ENCODE results near the gene CDH4.

Gene CDH4

DNA sequence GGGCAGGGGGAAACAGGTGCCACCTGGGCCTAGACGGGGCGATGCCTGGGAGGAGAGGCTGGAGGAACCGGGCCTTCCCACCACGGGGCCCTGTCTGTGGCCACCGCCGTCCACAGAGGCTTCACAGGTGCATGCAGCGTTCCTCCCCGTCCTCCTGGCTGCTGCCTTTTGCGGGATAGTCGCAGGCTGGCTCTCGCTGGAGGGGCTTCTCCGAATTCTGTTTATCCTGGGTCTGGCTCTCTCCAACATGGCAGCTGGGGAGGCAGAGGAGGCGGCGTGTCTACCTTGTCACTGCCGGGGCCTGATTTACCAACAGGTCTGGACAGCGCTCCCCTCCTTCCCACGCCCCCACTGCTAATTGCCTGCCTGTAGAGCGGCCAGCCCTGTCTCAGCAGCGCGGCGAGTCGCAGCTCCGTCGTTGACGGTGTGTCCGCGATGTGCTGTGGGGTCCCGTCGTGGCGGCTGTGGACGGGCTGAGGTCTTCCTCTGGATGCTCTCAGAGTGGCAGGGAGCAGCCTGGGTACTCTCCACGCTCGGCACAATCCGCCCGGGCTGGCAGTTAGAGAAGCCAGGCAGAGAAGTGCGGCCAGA, 550.8 kb downstream of the CDH4 start:
- H3K4me3 ChIP-seq = peak overlapping the region in 1 of 7 experiments; percentile 12
- H3K27ac ChIP-seq = peak overlapping the region in 2 of 21 experiments; percentile 3 to 65

GRCh38 chr20:61803416-61803914, 551.4 kb downstream of the CDH4 start:
- H3K4me3 ChIP-seq = peak overlapping the region in 1 of 7 experiments; percentile 12
- peak overlapping the region in 3 of 21 experiments; percentile 3 to 44 (median 14) for H3K27ac ChIP-seq

DNA sequence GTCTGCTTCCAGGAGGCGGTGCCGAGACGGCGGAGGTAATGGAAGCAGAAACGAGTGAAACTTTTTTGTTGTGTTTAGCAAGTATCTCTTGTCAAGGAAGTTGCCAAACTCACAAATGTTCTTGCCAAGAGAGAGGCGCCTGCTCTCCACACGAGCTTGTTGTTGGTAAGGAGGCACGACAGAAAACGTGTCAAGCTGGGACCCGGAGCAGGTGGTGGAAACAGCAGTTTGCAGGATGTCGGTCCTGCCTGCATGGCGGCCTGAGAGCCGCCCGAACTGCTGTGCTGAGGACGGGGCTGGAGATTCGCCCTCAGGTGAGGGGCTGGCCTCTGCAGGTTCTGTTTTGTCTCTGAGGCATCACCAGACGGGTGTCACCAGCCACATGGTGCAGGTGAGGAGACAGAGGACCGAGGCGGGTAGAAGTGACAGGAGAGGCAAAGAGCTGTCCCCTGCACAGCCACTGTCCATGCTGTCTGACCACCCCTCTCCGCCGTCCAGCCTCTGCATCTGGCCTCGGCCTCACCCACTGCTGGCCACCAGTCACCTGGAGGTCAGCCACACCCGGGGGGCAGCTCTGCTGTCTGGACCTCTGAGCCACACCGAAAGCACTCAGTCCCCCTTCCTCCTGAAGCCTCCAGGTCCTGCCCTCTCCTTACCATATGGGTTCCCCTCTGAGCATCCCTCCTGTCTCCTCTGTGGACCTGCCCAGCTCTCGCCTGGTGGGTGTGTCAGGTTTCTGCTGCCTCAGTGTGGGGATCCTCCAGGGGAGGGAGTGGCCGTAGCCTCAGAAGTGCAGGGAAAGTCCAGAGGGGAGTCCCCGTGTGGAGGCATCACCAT, 552.1 kb downstream of the CDH4 start:
- H3K4me3 ChIP-seq = peak overlapping the region in 1 of 7 experiments; percentile 12
- H3K27ac ChIP-seq = peak overlapping the region in 2 of 21 experiments; percentile 14 to 44

GRCh38 chr20:61804752-61805295, 552.8 kb downstream of the CDH4 start:
- Histone ChIP-seq H3K4me3 (no peak overlapping the region), H3K27ac (no peak overlapping the region)

- H3K27ac ChIP-seq = no peak overlapping the region
Observed at GRCh38 chr20:61805365-61805764, 553.3 kb downstream of the CDH4 start.

GRCh38 chr20:61805781-61806180, 553.7 kb downstream of the CDH4 start:
- H3K27ac ChIP-seq = no peak overlapping the region
- H3K4me3 ChIP-seq = no peak overlapping the region

More at GRCh38 chr20:61805365-61805764, 553.3 kb downstream of the CDH4 start:
- H3K4me3 ChIP-seq = no peak overlapping the region

DNA sequence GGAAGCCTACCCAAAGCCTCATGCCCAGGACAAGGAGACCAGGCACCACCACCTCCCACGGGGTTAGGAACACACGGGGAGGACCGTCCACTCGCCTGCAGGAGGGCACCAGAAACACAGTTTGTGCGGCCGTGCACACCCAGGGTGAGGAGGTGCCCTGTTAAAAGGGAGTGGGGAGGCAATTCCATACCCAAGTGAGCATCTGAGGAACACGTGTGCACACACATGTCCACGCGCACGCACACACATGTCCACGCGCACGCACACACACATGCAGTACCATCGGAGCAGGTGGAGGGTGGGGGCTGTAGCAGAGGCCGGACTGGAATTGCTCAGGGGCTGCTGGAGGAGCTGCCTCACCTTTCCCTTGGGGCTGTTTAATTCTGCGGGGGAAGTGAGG, 554.3 kb downstream of the CDH4 start:
- H3K27ac ChIP-seq = no peak overlapping the region
- H3K4me3 ChIP-seq = no peak overlapping the region

DNA sequence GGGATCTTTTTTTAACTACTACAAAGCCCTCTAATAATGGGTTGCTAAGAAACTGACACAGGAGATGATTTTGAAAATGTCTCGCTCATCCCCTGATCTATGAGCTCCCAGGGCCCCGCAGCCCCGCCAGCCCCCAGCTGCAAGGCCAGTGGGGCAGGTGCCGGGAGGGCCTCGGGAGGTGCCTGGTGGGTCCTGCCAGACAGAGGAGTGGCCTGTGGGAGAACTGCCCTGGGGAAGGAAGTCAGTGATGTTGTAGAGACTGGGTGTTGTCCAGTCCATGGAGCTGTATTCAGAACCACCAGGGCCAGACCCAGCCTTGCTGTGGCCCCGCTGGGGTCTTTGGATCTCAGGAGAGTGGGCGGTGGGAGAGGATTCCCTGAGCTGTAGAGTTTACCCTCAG, 554.9 kb downstream of the CDH4 start:
- H3K27ac ChIP-seq = no peak overlapping the region
- no peak overlapping the region for H3K4me3 ChIP-seq

GRCh38 chr20:61807471-61808160, 555.6 kb downstream of the CDH4 start:
- no peak overlapping the region for H3K4me3 ChIP-seq
- no peak overlapping the region for H3K27ac ChIP-seq

DNA sequence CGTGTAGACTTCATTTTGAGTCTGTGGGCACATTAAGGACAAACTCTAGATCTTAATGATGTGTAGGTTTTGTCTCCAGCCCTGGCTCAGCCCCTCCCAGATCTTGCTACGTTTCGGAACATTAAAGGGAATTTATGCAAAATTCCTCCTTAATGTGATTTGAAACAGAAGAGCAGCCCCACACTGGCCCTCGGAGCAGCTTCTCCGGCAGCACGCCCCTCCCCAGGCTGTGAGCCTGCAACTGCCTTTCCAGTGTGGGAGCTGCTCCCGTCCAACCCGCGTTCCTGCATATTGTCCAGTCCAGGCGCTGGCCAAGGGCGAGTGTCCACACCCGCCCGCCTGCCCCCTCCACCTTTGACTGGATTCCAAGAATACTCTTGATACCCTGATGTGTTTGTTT, 556.4 kb downstream of the CDH4 start:
- H3K4me3 ChIP-seq = no peak overlapping the region
- no peak overlapping the region for H3K27ac ChIP-seq

GRCh38 chr20:61809006-61809770, 557.1 kb downstream of the CDH4 start:
- Histone ChIP-seq H3K27ac (no peak overlapping the region), H3K4me3 (no peak overlapping the region)

GRCh38 chr20:61810066-61810737, 558.1 kb downstream of the CDH4 start:
- H3K27ac ChIP-seq = no peak overlapping the region
- no peak overlapping the region for H3K4me3 ChIP-seq

DNA sequence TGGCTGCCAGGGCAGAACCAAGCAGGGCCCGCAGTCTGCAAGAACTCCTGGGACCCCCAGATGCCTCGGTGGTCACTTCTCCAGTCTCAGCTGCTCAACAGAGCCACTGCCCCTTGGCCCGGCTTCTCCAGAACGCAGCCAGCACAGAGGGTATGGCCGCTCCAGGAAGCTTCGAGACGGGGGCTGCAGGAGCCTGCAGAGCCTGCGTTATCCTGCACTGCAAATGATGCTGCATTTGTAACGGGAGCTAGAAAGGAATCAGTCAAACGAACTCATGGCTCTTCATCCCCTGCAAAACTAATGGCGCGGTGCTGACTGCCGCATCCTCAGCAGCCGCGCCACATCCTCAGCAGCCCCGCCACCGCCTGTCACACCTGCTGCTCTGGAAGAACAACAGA, 558.7 kb downstream of the CDH4 start:
- Histone ChIP-seq H3K27ac (no peak overlapping the region), H3K4me3 (no peak overlapping the region)

DNA sequence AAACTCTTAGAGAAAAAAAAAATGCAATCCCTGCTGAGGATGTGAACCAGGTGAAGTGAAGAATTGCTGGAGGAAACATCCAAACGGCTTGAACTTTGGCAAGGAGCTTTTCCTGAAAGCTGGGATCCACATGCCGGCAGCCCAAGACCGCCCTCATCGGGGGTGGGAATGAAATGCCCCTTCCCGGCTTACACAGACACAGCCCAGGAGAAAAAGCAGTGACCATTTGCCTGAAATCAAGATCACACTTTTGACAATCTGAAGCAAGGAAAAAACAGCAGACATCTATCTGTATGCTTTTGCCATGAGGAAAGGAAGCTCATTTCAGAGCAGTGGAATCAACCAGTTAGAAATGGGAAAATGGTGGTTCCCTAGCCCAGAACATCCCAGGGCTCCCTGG, 559.1 kb downstream of the CDH4 start:
- no peak overlapping the region for H3K27ac ChIP-seq
- H3K4me3 ChIP-seq = no peak overlapping the region

GRCh38 chr20:61812121-61812844, 560.2 kb downstream of the CDH4 start:
- Histone ChIP-seq H3K27ac (no peak overlapping the region), H3K4me3 (no peak overlapping the region)

DNA sequence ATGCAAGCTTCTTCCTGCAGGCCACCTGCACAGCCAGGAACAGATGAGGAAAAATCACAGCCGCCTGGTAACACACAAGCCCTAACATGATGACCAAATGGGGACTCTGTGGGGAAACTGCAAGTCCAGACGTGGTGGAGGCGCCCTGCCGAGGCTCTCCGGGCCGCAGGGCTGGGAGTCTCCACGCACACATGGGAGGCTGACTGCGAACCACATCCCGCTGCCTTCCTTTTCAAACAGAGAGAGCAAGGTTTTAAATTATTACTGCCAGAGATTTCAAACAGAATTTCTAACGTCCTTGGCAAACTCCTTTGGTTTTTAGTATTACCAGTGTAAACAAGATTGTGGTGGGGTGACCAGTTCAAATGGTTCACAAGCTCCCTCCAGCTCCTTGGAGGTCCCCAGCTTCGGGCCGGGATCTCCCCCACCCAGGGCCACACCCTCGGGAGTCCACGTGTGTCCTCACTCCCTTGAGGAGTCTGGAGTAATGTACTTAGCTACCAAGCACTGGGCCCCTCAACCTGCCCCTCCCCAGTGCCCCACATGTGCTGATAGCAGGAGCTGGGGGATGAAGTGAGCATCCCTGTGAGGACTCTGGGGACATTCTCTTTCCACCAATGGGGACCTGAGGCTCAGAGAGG, 560.9 kb downstream of the CDH4 start:
- H3K4me3 ChIP-seq = no peak overlapping the region
- H3K27ac ChIP-seq = no peak overlapping the region

- Histone ChIP-seq H3K4me3 (no peak overlapping the region), H3K27ac (no peak overlapping the region)
Observed at GRCh38 chr20:61813791-61814190, 561.7 kb downstream of the CDH4 start.

DNA sequence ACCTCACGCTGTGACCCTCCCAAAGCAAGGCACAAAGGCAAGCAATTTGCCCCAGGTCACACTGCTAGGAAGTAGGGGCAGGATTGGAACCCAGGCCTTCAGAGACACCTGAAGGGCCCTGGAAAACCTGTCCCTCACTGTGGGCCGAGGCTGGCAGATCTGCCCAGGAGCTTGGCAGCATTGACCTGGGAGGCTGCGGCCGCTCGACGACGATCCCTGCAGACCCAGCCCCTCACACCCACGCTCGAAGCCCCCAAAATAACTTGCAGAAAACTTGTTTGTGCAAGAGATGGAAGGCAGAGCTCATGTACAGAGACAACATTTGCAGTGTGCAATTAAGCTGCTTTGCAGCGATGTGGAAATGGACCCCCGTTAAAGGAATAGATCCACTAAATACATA, 562.2 kb downstream of the CDH4 start:
- H3K27ac ChIP-seq = no peak overlapping the region
- H3K4me3 ChIP-seq = no peak overlapping the region
